ENCODE measurements around the gene RNF227.
A peak's percentile ranks its signal among the peaks of the same experiment; 100 is the strongest.
"Not testable (repeated sequence)": the region's sequence is repeated elsewhere in the genome, so short reads cannot be mapped to it uniquely, and the experiment has no call there.

RNF227 gene

DNA sequence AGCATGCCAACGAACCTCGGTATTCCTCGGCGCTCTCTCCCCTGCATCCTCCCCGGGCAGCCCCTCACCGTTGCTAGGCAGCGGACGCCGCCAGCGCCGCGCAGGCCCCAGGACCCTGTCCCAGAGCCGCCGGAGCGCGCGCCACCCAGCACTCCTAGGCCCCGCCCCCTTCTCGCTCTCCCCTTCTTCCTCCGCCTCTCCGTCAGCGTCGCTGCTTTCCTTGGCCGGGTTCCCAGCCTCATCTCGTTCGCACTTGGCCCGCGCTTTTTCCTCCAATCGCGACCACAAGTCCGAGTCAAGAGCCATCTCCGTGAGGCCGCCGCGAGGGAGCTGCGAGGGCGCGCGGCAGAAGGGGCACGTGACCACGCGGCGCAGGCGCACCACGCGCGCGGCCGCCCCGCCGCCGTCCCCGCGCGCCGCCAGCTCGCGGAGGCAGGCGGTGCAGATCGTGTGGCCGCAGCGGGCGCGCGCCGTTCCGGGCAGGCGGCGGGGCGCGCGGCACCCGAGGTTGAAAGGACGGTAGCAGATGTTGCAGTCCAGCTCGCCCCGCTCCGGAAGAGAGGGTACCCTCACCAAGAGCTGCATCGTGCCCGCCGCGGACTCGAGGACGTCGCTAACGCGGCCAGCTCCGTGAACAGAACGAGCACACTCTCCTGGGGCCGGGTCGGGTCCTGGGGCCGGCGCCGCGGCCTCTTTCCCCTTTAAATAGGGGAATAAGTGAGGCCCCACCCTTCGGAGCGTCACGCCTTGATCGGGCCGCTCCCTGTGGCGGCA lies at the start of gene RNF227:
Gene RNF227 (minus strand): TSS at position 679 of the 774 bp plus-strand sequence. CDS start 94 bp downstream, at position 585.
- peak; percentile 96 to 98 for DNase-seq

DNA sequence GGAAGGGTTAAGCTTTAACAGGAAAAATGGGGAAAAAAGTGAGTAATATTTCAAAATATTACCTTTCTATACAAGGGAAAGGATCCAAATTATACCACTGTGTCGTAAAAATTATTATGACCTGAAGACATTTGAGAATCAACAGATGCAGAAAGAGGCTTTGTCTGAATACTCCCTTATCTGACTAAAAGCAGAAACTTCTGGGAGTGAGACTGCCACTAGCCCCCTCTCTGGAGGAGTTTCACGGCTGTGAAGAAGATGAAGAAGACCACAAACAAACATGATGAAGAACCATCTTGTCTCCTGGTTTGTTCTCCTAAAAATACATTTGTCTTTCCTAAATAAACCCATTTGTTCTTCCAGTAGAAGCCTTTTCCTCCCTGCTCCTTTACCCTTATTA lies 45.3 kb upstream of the RNF227 start:
- DNase-seq: no peak

DNA sequence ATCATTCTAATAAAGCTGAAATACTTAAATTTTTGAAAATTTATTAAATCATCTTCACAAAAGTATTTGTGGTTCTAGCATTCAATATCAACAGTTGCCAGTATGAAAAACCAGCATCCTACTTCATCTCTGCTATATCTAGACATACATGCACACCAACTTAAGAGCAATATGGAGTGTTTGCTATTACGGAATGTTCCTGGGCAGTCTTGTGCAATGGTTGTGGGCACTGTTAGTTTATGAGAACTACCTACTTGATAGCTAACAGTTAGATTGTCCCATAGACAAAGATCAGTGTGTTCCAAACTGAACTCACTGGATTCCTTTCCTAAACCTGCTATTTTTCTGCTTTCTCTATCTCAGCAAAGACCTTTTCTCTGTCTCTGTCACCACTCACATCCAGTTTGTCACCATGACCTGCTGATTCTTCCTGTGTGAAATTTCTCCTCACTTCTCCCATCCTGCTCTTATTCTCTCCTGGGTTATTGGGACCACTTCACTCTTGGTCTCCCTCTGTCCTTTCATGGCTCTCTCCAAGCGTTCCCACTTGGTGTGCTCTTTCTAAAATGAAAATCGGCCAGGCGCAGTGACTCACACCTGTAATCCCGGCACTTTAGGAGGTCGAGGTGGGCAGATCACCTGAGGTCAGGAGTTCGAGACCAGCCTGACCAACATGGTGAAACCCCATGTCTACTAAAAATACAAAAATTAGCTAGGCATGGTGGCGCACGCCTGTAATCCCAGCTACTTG lies 43.6 kb upstream of the RNF227 start:
- DNase-seq: no peak

DNA sequence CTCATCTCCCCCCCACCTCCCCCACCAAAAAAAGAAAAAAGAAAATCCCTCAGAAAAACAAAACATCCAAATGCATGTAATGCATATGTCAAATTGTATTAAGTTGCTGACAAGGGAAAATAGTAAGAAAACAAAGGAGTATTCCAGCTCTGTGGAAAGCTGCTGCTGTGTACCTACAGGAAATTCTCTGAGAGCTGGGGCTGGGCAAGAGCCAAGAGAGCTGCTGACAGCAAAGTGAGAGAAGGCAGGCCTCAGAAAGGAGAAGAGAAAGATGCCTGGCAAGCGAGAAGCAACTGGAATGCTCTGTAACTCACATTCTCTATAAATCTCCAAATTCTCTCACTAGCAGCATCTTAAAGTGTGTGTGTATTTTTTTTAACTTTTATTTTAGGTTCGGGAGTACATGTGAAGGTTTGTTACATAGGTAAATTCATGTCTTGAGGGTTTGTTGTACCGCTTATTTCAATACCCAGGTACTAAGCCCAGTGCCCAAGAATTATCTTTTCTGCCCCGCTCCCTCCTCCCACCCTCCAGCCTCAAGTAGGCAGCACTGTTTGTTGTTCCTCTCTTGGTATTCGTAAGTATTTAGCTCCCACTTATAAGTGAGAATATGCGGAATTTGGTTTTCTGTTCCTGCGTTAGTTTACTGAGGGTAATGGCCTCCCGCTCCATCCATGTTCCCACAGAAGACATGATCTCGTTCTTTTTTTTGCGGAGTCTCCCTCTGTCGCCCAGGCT lies 40.3 kb upstream of the RNF227 start:
- no peak for DNase-seq

DNA sequence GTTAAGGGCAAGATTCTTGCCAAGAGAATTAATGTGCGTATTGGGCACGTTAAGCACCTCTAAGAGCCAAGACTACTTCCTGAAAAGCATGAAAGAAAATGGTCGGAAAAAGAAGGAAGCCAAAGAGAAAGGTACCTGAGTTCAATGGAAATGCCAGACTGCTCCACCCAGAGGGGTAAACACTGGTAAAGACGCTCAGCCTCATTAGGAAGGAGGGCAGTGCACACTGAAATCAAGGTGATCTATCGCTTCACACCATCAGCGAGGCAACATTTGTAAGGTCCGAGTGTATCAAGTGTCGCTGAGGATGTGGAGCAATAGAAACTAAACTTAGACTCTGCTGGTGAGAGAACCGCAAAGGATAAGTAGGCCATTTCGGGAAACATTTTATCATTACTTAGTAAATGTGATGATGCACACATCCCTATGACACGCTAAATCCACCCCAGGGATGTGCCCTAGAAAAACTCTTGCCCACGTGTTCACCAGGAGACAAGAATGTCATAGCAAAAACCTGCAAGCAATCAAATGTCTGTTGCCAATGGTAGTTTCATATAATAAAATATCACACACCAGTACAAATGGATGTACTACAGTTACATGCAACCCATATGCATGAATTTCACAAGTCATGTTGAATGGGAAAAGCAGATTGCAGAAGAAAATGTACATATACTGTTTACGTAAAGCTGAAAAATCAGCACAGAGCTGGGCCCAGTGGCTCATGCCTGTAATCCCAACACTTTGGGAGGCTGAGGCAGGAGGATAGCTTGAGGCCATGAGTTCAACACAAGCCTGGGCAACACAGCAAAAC lies 39.5 kb upstream of the RNF227 start:
- no peak for DNase-seq

DNA sequence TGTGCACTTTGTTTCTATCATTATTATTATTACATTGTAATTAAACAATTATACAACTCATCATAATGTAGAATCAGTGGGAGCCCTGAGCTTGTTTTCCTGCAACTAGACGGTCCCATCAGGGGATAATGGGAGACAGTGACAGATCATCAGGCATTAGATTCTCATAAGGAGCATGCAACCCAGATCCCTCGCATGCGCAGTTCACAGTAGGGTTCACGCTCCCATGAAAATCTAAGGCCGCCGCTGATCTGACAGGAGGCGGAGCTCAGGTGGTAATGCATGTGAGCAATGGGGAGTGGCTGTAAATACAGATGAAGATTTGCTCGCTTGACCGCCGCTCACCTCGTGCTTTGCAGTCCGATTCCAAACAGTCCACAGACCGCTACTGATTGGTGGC lies 37.2 kb upstream of the RNF227 start:
- not testable (repeated sequence) for DNase-seq

DNA sequence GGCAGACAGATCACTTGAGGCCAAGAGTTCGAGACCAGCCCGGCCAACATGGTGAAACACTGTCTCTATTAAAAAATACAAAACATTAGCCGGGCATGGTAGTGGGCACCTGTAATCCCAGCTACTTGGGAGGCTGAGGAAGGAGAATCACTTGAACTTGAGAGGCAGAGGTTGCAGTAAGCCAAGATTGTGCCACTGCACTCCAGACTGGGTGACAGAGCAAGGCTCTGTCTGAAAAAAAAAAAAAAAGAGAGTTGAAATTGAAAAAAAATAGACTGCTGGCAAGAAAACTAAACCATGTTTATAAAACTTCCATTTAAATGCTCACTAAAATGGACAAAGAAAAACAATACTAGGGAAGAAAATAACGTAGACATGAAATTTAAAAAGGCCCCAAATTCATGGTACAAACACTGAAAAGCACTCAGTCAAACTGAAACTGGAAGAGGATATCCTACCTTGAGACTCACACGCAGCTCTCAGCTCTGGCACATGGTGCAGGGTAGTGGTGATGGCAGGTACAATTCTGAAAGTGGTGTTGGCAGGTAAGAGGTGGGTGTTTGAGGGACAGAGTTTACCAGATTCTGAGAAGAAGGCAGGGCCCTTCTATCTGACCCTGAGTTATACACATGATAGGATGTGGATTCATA lies 35.2 kb upstream of the RNF227 start:
- no peak for DNase-seq

DNA sequence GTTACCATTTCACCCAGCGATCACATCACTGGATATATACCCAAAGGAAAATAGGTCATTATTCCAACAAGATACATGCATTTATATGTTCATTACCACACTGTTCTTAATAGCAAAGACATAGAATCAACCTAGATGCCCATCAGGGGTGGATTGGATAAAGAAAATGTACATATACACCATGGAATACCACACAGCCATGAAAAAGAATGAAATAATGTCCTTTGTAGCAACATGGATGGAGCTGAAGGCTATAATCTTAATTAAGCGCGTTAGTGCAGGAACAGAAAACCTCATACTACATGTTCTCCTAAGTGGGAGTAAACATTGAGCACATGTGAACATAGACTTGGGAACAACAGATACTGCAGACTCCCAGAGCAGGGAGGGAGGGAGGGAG lies 34.5 kb upstream of the RNF227 start:
- DNase-seq: no peak

DNA sequence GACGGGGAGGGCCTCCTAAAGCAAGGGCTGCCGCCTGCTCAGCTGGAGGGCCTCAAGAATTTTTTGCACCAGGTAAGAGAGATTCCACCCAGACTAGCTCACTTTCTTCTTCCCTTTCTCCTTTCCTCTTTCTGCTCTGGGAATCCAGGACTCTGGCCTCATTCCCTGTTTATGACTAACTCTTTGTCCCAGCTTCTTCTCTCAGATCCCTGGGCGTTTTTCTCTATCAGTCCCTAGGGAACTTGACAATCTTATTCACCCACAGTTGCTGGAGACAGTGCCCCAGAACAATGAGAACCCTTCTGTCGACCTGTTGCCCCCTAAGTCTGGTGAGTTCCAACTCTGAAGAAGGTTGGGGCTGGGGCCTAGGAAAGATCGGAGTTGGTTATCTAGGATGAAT lies 31.6 kb upstream of the RNF227 start:
- DNase-seq: no peak

DNA sequence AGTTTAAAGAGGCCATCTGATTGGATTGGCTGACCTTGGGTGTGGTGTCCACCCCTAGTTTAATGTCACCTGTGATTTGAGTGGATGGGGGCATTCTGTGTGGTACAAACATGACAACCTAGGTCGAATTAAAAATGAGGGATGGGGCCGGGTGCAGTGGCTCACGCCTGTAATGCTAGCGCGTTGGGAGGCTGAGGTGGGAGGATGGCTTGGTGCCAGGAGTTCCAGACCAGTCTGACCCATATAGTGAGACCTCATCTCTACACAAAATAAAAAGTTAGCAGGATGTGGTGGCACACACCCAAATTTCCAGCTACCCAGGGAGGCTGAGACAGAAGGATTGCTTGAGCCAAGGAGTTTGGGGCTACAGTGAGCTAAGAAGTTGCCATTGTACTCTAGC lies 30.4 kb upstream of the RNF227 start:
- DNase-seq: no peak

DNA sequence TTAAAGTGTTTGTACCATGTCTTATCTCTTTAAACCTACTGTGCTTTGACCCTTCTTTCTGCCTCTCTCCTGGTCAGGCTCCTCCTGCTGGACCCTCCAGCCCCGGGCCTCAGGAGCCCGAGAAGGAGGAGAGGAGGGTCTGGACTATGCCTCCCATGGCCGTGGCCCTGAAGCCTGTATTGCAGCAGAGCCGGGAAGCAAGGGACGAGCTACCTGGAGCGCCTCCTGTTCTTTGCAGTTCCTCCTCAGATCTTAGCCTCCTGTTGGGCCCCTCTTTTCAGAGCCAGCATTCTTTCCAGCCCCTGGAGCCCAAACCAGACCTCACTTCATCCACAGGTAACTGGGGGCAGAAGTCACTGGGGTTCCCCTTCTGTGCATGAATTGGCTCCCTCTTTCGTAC lies 29.6 kb upstream of the RNF227 start:
- no peak for DNase-seq

DNA sequence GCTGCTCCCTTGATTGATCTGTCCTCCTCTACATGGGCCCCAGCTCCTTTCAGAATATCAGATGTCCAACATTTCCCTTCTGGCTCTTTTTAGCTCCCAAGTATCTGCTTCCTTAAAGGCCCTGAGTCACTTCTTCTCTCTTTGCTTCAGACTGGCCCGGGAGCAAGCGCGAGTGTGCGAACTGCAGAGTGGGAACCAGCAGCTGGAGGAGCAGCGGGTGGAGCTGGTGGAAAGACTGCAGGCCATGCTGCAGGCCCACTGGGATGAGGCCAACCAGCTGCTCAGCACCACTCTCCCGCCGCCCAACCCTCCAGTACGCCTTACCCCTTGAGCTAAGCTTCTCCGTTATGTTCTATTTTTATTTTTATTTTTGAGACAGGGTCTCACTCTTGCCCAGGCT lies 28.2 kb upstream of the RNF227 start:
- no peak for DNase-seq

DNA sequence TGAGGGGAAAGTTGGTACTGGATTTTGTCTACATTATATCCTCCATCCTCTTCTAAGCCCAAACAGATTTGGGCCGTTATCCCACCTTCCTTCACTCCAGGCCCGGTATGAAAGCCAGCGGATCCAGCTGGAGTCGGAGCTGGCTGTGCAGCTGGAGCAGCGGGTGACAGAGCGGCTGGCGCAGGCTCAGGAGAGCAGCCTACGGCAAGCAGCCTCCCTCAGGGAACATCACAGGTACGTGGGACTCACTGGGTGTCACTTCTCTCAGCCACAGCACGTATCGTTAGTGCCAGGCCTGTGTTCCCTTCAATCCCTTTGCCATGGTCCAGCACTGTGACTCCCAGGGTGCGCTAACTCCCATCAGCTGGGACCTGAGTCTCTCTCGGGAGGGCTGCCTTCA lies 27.2 kb upstream of the RNF227 start:
- DNase-seq: no peak

DNA sequence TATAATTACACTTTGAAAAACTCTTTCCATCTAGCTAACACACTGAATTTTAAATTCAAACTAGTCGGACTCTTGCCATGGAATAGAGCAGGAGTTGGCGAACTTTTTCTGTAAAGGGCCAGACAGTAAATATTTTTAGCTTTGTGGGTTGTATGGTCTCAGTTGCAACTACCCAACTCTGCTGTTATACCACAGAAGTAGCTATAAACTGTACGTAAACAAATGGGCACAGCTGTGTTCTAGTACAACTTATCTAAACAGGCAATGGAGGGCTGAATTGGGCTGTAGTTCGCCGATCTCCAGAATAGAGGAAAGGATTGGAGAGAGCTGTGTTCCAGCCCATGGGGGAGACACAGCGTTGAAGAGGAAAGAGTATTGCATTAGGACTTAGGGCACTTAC lies 24.7 kb upstream of the RNF227 start:
- no peak for DNase-seq

DNA sequence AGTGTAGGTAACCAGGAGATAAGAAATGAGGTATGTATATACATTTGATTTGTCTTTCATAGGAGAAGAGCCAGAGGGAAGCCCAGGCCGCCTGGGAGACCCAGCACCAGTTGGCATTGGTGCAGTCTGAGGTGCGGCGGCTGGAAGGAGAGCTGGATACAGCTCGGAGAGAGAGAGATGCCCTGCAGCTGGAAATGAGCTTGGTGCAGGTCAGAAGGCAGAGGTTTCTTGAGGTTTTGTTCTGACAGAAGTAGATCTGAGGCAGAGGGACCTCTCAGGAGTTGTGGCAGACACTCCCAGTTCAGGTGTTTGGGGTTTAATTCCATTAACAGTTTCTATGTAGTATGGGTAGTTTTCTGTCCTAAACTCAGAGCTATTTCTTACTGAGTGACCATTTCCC lies 23.9 kb upstream of the RNF227 start:
- DNase-seq: no peak

DNA sequence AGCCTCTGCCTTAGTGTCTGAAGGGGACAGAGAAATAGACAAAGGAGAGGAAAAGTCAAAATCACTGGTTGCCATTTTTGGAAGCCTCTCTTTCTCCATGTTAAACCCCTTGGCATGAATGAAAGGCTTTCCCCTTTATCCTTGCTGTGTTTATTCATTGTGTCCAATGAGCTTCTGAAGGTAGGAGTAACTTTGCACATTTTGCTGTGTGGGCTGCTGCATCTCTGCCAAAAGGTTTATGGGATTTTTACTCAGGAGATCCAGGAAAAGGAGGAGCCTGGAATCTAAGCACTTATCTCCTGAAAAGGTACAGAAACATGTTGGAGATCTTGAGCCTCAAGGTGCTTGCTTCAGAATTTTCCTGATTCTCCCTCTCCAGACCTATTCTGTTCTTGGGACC lies 19.8 kb upstream of the RNF227 start:
- DNase-seq: no peak

DNA sequence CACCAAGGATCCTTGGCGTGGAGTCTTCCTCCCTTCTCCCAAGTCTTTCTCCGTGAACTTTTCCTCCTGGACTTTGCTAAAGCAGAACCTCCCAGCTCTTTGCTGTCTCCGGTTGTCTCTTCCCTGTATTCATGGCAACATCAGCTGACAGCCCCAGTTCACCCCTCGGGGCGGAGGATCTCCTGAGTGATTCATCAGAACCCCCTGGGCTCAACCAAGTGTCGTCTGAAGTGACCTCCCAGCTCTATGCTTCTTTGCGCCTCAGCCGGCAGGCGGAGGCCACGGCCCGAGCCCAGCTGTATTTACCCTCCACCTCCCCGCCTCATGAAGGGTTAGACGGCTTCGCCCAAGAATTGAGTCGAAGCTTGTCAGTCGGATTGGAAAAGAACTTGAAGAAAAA lies 16.9 kb upstream of the RNF227 start:
- DNase-seq: no peak

DNA sequence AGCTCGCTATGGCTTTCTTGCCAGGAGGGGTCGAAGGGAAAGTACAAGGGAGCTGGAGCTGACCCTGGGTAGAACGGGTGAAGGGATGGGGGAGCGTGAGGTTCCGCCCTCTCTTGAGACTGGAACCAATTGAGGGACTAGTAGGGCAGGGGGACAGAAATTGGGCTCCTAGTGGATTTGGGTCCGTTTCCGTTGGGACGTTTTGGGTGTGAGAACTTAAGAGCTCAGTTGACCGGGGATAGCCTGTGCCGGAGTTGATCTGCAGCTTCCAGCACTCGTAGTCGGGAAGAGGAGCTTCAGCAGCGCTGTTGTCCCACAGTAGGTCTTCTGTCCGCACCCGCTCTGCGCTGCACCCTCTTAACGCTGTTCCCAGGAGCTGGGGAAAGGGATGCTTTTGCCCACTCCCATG lies 16.4 kb upstream of the RNF227 start:
- DNase-seq: no peak

DNA sequence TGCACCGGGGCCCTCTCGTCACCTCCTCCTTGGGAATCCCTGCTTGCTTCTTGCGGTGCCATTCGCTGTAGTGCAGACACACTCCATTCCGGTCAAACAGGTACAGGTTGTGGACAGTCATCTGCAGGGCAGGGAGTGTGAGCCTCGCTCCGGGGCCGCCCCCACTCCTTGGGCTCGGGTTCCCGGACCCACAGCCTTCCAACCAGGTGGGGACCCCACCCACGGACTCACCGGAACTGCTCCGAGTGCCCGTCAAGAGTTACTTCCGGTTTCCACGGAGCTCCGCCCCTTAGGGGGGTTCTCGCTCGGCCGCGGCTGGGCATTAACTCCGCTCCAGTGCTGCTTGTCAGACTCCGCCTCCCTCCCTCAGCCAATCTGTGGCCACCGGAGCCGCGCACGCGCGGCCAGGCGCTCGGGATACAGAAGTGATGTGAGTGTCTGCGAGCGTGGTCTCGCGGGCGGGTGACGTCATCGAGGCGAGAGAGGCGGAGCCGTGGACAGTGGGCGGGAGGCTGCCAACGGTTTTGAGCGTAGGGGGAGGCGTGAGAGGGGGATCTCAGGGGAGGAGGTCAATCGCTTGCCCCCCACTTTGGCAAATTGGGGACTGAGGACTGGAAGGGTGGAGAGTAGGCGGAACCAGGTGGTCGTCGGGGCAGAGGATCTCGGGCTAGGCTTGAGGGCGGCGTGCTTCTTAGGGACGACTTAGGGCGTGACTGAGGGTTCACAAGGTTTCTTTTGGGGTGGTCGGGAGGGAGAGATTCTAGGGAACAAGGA lies 15.8 kb upstream of the RNF227 start, which contains the start of the genes CNTROB and TRAPPC1:
Gene CNTROB (plus strand): TSS at position 498 of the 774 bp plus-strand sequence. CDS start 874 bp downstream, outside the sequence.
Gene TRAPPC1 (minus strand): TSS at position 238 of the 774 bp plus-strand sequence. CDS start 117 bp downstream, at position 121.
- DNase-seq: peak; percentile 95 to 98

DNA sequence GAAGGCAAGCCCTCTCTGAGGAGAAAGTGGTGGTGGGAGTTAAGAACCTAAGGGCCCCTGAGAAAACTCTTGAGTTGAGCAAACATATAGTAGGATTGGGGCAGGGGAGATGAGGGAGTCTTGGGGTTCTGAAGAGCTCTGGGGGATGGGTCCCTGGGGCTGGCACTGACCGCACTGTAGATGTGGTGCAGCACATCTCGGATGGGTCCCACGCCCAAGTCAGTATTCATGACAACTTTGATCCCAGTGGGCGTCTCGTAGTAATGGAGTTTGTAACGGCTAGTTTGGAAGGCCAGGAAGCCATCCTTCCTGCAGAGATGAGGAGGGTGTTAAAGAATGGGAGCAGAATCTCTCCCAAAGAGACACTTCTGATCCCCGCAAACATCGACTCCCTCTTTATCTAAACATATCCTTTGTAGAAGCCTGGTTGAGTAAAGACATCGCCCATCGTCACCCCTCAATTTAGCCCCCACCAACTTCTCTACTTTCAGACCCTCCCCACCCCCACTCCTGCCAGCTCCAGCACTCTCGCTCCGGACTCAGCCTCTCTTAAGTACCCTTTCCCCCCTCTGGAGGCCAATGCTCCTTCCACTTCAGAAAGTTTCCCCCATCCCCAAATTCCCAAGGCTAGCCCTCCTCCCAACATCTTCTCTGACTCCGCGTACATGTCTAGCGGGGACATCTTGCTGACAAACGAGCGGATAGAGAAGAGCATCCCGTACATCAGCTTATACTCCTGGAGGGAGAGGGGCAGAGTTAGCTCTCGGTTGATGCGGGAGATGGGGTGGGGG lies 14.9 kb upstream of the RNF227 start:
- no peak for DNase-seq
